ENCODE data around the gene GNE. TPM values are rescaled to one million over a fixed set of nuclear protein-coding genes. Genes with fewer than 3 reads are reported as not detected.

GNE gene
- total and polyA plus RNA-seq, 9 of the 15 experiments (the other 6 are each of a cell fraction or from before 2014, with no cell fraction given) = 5.1 to 18.6 (median 12.0) TPM

DNA sequence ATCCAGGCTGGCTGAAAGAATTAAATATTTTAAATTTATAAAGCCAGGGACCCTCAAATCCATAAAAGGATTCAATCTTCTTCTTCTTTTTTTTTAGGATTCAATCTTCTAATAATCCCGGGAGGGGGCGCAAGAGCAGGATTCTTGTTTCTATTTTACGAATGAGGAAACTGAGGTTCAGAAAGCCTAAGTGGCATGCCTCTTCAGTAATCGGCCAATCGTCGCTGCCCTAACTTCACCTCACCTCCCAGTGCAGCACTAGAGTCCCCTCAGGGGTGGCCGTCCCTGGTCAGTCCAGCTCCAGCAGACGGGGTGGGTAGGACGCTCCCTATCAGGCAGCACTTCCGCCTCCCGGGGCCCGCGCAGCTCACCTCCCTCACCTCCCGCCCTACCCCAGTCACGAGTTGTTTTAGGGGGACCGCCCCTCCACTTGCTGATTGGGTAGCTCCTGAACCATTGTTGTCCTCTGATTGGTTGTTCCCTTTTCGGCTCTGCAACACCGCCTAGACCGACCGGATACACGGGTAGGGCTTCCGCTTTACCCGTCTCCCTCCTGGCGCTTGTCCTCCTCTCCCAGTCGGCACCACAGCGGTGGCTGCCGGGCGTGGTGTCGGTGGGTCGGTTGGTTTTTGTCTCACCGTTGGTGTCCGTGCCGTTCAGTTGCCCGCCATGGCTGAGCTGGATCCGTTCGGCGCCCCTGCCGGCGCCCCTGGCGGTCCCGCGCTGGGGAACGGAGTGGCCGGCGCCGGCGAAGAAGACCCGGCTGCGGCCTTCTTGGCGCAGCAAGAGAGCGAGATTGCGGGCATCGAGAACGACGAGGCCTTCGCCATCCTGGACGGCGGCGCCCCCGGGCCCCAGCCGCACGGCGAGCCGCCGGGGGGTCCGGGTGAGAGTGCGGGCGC is 67.6 kb downstream of the GNE start, which contains the start of gene CLTA (continued):
- TF ChIP-seq, protein P1, sequence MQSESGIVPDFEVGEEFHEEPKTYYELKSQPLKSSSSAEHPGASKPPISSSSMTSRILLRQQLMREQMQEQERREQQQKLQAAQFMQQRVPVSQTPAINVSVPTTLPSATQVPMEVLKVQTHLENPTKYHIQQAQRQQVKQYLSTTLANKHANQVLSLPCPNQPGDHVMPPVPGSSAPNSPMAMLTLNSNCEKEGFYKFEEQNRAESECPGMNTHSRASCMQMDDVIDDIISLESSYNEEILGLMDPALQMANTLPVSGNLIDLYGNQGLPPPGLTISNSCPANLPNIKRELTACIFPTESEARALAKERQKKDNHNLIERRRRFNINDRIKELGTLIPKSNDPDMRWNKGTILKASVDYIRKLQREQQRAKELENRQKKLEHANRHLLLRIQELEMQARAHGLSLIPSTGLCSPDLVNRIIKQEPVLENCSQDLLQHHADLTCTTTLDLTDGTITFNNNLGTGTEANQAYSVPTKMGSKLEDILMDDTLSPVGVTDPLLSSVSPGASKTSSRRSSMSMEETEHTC (IDR thresholded peaks at IDR 0.05) = peak; percentile 99
- TF ChIP-seq ATF1 (CRISPR knock-in tag; IDR thresholded peaks at IDR 0.05) (no peak), ATF1 (tag; IDR thresholded peaks at IDR 0.05) (peak; percentile 63), NFRKB (IDR thresholded peaks at IDR 0.05; ENCODE audit: low read depth) (peak; percentile 52; the same call in 1 of the 2 replicates), ZNF589 (CRISPR knock-in tag; IDR thresholded peaks at IDR 0.05; ENCODE audit: low read depth) (no peak), TBP (optimal IDR thresholded peaks at IDR 0.05; ENCODE audit: low read depth, low read length) (peak; percentile 78), PTBP1 (IDR thresholded peaks at IDR 0.05; ENCODE audit: low read depth, low read length) (no peak), MAFG (tag; conservative IDR thresholded peaks at IDR 0.05) (no peak), EHMT2 (IDR thresholded peaks at IDR 0.05) (no peak), ZNF133 (CRISPR knock-in tag; IDR thresholded peaks at IDR 0.05) (no peak), PML (IDR thresholded peaks at IDR 0.05; ENCODE audit: low read length) (peak; percentile 73), NEUROD1 (IDR thresholded peaks at IDR 0.05; ENCODE audit: borderline replicate concordance, low read depth, low read length, partially characterized antibody) (peak; percentile 48), ZFP36 (IDR thresholded peaks at IDR 0.05; ENCODE audit: low read depth, low read length, partially characterized antibody) (no peak), ELF2 (CRISPR knock-in tag; IDR thresholded peaks at IDR 0.05) (peak; percentile 72), MEF2D (tag; conservative IDR thresholded peaks at IDR 0.05; ENCODE audit: low read depth) (no peak), EWSR1 (IDR thresholded peaks at IDR 0.05; ENCODE audit: borderline replicate concordance, low read depth, partially characterized antibody) (no peak), KAT2B (IDR thresholded peaks at IDR 0.05; ENCODE audit: low read depth, low read length) (no peak), TAF7 (tag; IDR thresholded peaks at IDR 0.05) (0 out of 2 replicates have a peak, but pooled peaks have one; percentile 41)
- TF ChIP-seq, protein P2, sequence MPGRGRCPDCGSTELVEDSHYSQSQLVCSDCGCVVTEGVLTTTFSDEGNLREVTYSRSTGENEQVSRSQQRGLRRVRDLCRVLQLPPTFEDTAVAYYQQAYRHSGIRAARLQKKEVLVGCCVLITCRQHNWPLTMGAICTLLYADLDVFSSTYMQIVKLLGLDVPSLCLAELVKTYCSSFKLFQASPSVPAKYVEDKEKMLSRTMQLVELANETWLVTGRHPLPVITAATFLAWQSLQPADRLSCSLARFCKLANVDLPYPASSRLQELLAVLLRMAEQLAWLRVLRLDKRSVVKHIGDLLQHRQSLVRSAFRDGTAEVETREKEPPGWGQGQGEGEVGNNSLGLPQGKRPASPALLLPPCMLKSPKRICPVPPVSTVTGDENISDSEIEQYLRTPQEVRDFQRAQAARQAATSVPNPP (IDR thresholded peaks at IDR 0.05; ENCODE audit: borderline replicate concordance, insufficient read depth, insufficient read length) = no peak
- TF ChIP-seq, protein P3, sequence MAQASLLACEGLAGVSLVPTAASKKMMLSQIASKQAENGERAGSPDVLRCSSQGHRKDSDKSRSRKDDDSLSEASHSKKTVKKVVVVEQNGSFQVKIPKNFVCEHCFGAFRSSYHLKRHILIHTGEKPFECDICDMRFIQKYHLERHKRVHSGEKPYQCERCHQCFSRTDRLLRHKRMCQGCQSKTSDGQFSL (CRISPR knock-in tag; IDR thresholded peaks at IDR 0.05) = peak; percentile 93; the same call in 1 of the 2 replicates
- TF ChIP-seq, protein P3 (tag; IDR thresholded peaks at IDR 0.05) = no peak
- TF ChIP-seq, protein P4, sequence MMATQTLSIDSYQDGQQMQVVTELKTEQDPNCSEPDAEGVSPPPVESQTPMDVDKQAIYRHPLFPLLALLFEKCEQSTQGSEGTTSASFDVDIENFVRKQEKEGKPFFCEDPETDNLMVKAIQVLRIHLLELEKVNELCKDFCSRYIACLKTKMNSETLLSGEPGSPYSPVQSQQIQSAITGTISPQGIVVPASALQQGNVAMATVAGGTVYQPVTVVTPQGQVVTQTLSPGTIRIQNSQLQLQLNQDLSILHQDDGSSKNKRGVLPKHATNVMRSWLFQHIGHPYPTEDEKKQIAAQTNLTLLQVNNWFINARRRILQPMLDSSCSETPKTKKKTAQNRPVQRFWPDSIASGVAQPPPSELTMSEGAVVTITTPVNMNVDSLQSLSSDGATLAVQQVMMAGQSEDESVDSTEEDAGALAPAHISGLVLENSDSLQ (IDR thresholded peaks at IDR 0.05) = 0 out of 2 replicates have a peak, but pooled peaks have one; percentile 29

Measured in K562 (cell line).